DMS53 treated with DMSO at 0.1 percent for 48 hours (cell line): ENCODE results near the gene GNPTAB.
"Not testable (repeated sequence)": the region's sequence is repeated elsewhere in the genome, so short reads cannot be mapped to it uniquely, and the experiment has no call there.

ENCODE experiments used
- DNase-seq: peaks from one replicate; lab custom pipeline; 2025; ENCODE audit not compliant: unreplicated experiment; lab: John Stamatoyannopoulos, UW

The GNPTAB gene

GRCh38 chr12:101740980-101741379, 89.8 kb downstream of the GNPTAB start:
- DNase-seq, result no peak

DNA sequence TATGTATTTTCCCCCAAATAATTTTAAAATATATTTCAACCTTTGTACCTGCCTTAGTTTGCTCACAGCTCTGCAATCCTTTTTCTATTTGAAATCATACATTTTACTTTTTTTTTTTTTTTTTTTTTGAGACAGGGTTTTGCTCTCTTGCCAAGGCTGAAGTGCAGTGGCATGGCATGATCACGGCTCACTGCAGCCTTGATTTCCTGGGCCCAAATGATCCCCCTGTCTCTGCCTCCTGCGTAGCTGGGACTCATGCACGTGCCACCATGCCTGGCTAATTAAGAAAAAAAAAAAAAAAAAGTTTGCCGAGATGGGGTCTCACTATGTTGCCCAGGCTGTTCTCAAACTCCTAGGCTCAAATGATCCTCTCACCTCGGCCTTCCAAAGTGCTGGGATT, 90.2 kb downstream of the GNPTAB start:
- no peak for DNase-seq

- DNase-seq, result no peak
These were observed 91.7 kb downstream of the GNPTAB start, which contains the start of gene SYCP3 for GRCh38 chr12:101738920-101739665. SYCP3 (minus strand) TSS chr12:101739462; CDS start chr12:101737935, 1,527 bp downstream.

DNA sequence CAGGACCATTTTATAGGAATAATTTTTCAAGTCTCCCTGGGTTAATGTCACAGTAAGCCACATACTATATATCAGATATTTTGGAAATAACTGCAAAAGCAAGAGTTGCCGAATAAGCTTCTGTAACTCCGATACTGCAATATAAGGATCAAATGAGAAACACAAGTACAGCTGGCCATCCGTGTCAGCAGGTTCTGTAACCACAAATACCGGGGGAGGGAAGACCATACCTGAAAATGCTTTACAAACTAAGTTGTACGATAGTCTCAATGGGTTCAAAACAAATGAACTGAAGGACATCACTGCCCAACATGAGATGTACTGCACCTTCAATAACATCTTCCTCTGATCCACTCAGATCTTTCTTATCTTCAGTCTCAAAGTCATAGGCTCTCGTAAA, 93.3 kb downstream of the GNPTAB start:
- DNase-seq, result no peak

DNA sequence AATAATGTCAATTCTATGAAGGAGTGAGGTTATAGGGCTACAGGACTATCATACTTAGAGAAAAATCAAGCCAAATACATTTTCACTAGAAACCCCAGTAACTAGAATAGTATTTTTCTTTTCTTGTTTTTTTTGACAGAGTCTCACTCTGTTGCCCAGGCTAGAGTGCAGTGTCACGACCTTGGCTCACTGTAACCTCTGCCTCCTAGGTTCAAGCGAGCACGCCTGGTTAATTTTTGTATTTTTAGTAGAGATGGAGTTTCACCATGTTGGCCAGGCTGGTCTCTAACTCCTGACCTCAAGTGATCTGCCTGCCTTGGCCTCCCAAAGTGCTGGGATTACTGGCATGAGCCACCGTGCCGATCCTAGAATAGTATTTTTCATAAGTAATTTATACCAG, 96.3 kb downstream of the GNPTAB start:
- DNase-seq, result not testable (repeated sequence)

DNA sequence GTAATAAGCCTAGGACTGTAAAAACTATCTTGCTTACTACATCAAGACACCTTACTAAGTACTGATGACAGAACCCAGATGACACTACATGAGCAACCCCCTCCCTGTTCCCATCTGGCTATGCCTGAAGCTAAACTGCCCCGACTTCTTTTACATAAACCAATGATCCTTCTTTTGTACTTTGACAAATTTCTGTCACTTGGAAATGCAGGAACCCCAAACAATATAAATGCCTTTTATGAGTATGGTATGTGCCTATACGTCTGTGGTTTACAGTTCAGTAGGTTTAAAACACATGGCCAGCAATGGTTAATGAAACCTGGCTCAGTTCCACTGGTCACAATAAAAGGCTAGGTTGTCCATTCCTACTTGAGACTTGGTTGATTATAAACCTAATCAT, 97.6 kb downstream of the GNPTAB start:
- no peak for DNase-seq

- no peak for DNase-seq
These were observed 98.4 kb downstream of the GNPTAB start for GRCh38 chr12:101732318-101732717.

- DNase-seq, result no peak
These were observed 100.9 kb downstream of the GNPTAB start for GRCh38 chr12:101729842-101730241.

DNA sequence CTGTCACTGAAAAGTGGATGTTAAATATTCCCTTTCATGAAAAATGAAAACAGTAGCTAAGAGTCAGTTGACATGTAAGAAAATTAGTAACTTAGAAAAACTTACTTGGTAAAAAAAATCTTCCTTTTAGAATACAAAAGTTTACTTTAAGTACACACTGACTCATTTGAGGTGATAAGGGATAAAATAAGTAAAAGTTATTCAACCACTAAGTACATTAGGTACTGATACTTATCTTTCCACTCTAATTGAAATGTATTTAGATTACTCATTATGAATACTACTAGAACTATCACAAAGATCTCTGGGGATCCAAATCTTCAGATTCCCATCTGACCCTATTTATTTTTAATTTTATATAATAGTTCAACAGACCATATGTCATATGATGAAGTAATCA, 103.7 kb downstream of the GNPTAB start:
- DNase-seq, result no peak

GRCh38 chr12:101722392-101722791, 108.4 kb downstream of the GNPTAB start:
- DNase-seq, result no peak

DNA sequence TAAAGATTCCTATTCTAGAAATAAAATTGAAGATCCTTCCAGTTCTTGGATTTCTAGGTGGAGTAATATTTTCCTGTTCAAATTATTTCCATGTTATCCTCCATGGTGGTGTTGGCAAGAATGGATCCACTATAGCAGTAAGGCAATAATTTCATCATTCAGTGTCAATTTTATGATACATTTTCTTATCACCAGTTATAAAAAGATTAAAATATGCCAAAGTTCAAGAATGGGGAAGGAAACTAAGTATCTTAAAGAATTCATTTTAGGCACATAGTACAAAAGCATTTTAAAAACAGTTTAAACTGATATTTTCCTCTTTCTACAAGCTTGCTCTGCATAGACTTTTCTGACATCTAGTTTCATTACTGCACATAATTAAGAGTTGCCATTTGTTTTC, 110.6 kb downstream of the GNPTAB start:
- DNase-seq, result no peak

GRCh38 chr12:101719566-101719965, 111.2 kb downstream of the GNPTAB start:
- DNase-seq, result no peak

- DNase-seq, result no peak
These were observed 115.8 kb downstream of the GNPTAB start for GRCh38 chr12:101714877-101715444.

DNA sequence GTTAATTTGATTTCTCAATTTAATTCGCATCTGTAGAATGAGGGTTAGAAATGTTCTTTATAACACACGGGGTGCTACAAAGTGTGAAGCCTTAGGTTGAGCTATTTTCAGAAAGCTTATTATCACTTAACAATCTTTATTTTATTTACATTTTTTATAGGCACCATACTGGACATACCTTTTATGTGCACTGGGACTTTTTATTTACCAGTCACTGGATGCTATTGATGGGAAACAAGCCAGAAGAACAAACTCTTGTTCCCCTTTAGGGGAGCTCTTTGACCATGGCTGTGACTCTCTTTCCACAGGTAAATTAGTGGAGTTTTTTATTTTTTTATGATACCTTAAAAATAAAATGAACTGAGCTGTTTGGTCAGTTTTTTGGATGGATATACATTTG, 116.8 kb downstream of the GNPTAB start:
- DNase-seq, result no peak

DNA sequence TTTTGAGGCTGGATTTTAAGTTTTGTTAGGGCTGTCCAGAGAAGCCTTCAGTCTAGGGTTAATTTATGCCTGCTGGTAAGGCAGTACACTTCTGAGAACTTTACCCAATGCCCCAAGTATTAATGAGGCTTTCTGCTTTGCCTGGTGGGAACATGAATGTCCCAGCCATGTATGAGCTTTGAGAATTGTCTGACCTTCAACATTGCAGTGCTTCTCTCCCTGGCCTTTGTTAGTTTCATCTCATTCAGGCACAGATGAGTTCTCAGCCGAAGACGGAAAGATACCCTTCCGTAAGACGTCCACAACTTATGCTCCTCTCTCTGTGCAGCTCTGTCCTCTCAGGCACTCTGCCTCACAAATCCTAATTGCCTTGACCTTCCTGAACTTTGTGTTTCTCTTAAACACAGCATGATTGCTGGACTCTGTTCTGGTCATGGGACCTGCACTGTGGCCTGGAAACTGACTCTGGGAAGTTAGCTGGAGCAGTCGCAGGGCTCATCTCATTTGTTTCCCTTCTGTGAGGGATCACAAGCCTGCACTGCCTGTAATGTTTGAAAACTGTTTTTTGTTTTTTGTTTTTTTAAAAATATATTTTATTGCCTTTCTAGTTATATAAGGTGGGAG, 117.6 kb downstream of the GNPTAB start:
- DNase-seq, result no peak

DNA sequence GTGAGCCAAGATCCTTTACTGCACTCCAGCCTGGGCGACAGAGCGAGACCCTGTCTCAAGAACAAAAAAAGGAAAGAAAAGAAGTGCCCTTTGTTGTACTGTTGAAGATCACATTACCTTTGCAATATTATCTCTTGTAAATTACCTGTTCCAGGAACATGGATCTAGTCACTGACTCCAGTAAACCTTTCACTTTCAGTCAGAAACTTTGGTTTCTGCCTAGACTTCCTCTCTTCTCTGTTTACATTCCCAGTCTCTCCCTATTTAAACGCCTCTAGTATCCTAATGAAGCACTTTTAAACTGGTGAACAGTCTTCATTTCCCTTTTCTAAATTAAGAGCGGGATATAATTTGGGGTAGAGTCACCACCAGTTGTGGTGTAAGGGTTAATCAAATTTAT, 120.5 kb downstream of the GNPTAB start:
- DNase-seq, result no peak

DNA sequence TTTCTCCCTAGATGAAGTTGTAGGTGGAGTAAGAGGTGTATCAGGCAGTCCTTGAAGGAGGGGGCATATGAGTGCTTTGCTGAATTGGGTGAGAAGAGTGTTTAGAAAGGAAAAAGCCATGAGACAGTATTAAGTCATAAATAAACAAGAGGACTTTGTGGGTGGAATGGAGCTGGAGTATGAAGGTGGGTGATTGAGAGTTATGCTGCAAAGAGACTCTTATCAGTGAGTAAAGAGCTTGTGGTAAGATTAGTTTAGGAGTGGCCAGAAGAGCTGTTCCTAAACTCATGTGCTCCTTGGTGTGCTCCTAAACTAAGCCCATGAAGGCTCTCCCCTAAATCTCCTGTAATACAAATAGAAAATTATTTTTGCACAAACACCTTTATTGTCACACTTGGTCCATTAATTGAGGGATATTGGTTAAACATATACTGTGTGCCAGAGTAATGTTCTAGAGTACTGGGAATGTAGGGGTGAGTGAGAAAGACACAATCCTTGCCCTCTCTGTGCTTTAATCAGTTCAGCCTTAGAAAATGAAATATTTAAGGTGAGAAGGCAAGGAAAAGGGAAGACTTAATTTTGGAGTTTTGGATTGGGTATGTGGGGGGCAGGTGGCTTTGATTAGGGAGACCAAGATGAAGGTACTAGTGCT, 123.5 kb downstream of the GNPTAB start:
- DNase-seq, result no peak

GRCh38 chr12:101706403-101706802, 124.4 kb downstream of the GNPTAB start:
- DNase-seq, result no peak

GRCh38 chr12:101703487-101703886, 127.3 kb downstream of the GNPTAB start:
- no peak for DNase-seq

DNA sequence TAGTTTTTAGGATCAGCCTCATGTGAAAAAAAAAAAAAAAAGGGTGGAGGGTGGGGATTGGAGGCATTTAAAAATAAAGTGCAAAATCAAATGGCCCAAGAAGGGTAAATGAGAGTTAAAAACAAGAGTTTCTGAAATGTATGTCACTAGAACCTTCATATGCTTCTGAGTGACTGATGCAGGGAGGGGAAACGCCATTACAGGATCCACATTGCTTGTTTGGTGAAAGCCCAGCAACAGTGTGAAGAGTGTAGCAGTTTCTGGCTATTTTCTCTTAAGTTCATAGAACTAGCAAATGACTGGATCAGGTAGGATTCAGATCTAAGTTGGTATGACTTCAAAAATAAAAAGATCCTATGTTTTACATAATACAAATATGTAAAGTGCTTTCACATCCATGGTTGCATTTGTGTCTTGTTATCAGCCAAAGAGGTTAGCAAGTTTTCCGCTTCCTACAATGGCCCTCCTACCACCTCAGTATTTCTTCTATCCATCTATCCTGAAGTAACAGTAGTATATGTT, 130.4 kb downstream of the GNPTAB start:
- no peak for DNase-seq

GRCh38 chr12:101698800-101699347, 131.9 kb downstream of the GNPTAB start:
- no peak for DNase-seq
